HepG2 (cell line): ENCODE results near the gene C2CD3. TPM values are rescaled to one million over a fixed set of nuclear protein-coding genes. Genes with fewer than 3 reads are reported as not detected.

ENCODE experiments used
- GPN1 ChIP-seq: sonication (generic); formaldehyde crosslinking; IDR thresholded peaks from 2 replicates; pipeline ENCODE4 v1.5.1; 2020; ENCODE audit warnings: missing genetic modification reagents, borderline replicate concordance
- HCFC1 ChIP-seq: fragments of 150-350 bp; IDR thresholded peaks from 2 replicates; pipeline ENCODE4 v1.6.1; 2014; ENCODE audit warnings: low read depth, low read length
- ZBTB4 ChIP-seq: sonication (generic); formaldehyde crosslinking; IDR thresholded peaks from 2 replicates; pipeline ENCODE4 v1.4.0; 2020; ENCODE audit warnings: missing genetic modification reagents, mild to moderate bottlenecking, borderline replicate concordance
- ZBTB40 ChIP-seq, 2 experiments: fragments of 450-650 bp in 1 of 2; sonication (generic) in 1 of 2; formaldehyde crosslinking in 1 of 2; IDR thresholded peaks; 2 replicates each; pipeline versions ENCODE4 v1.6.1 to v1.8.0; 2016 to 2022; ENCODE audit warnings: antibody characterized with exemption in 1 of 2, mild to moderate bottlenecking in 1 of 2, missing genetic modification reagents in 1 of 2
- ZNF329 ChIP-seq: sonication (generic); formaldehyde crosslinking; IDR thresholded peaks from 2 replicates; pipeline ENCODE4 v1.9.0; 2021; ENCODE audit warnings: low read depth, mild to moderate bottlenecking, missing genetic modification reagents
- ZNF558 ChIP-seq: sonication (generic); formaldehyde crosslinking; IDR thresholded peaks from 2 replicates; pipeline ENCODE4 v1.9.0; 2022; ENCODE audit warnings: mild to moderate bottlenecking, missing genetic modification reagents, borderline replicate concordance
- ZNF75D ChIP-seq: sonication (generic); formaldehyde crosslinking; IDR thresholded peaks from 2 replicates; pipeline ENCODE4 v1.8.1; 2023; ENCODE audit warnings: missing genetic modification reagents, mild to moderate bottlenecking, borderline replicate concordance
- polyA plus RNA-seq, 8 experiments: library from polyadenylated mRNA; depleted of rRNA in 3 of 8; stranded (reverse) in 7 of 8; unstranded in 1 of 8; fragments of >200 nt; fragmentation: Illumina TruSeq in 4 of 8; extraction: Trizol in 4 of 8; gene quantifications; 2 replicates each; pipeline versions ENCODE4 v1.2.1 to v1.2.3, GENCODE V29; 2011 to 2016; ENCODE audit warnings: low read depth in 4 of 8, missing spikeins in 1 of 8, mixed read lengths in 1 of 8; ENCODE audit not compliant: insufficient read depth in 1 of 8
- total RNA-seq, 5 experiments: library from RNA; depleted of rRNA; stranded (reverse); fragments of >200 nt; fragmentation: Illumina TruSeq; extraction: Trizol; gene quantifications; 2 replicates each; pipeline ENCODE4 v1.2.3, GENCODE V29; 2016; ENCODE audit warnings: low read depth in 1 of 5
- TF ChIP-seq, protein P1 (sequence below): sonication (generic); formaldehyde crosslinking; conservative IDR thresholded peaks from 2 replicates; pipeline ENCODE4 v1.5.0; 2020; ENCODE audit warnings: missing genetic modification reagents
- TF ChIP-seq, protein P2 (sequence below): IDR thresholded peaks from 2 replicates; pipeline ENCODE4 v1.6.1; 2016

C2CD3 gene
- total and polyA plus RNA-seq, 2 of the 13 experiments (the other 11 are each of a cell fraction or from before 2014, with no cell fraction given), result 5.5 to 6.4 TPM

GRCh38 chr11:74170694-74171629 lies at the start of gene C2CD3, which contains the start of gene PPME1 (continued):
- peak; percentile 51 for TF ChIP-seq ZBTB40 (IDR thresholded peaks at IDR 0.05)
- TF ChIP-seq ZBTB40 (CRISPR knock-in tag; IDR thresholded peaks at IDR 0.05), result peak; percentile 59; the same call in 1 of the 2 replicates
- TF ChIP-seq, protein P1, sequence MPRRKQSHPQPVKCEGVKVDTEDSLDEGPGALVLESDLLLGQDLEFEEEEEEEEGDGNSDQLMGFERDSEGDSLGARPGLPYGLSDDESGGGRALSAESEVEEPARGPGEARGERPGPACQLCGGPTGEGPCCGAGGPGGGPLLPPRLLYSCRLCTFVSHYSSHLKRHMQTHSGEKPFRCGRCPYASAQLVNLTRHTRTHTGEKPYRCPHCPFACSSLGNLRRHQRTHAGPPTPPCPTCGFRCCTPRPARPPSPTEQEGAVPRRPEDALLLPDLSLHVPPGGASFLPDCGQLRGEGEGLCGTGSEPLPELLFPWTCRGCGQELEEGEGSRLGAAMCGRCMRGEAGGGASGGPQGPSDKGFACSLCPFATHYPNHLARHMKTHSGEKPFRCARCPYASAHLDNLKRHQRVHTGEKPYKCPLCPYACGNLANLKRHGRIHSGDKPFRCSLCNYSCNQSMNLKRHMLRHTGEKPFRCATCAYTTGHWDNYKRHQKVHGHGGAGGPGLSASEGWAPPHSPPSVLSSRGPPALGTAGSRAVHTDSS, result no peak
- 0 out of 2 replicates have a peak, but pooled peaks have one; percentile 25 for TF ChIP-seq ZNF558 (CRISPR knock-in tag)
- peak; percentile 86 for TF ChIP-seq HCFC1
- peak; percentile 55; the same call in 1 of the 2 replicates for TF ChIP-seq ZBTB4 (CRISPR knock-in tag)
- TF ChIP-seq, protein P2, sequence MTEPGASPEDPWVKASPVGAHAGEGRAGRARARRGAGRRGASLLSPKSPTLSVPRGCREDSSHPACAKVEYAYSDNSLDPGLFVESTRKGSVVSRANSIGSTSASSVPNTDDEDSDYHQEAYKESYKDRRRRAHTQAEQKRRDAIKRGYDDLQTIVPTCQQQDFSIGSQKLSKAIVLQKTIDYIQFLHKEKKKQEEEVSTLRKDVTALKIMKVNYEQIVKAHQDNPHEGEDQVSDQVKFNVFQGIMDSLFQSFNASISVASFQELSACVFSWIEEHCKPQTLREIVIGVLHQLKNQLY (CRISPR knock-in tag), result 0 out of 2 replicates have a peak, but pooled peaks have one; percentile 45
- TF ChIP-seq ZNF75D, result no peak
- no peak for TF ChIP-seq GPN1
- peak; percentile 84; the same call in 1 of the 2 replicates for TF ChIP-seq ZNF329 (CRISPR knock-in tag)
